ENCODE data around the gene DAPK3. TPM values are rescaled to one million over a fixed set of nuclear protein-coding genes. Genes with fewer than 3 reads are reported as not detected.

DAPK3 gene
- total RNA-seq, 4 donors from 2014 or later: 56.5 to 71.8 (median 61.7) TPM

DNA sequence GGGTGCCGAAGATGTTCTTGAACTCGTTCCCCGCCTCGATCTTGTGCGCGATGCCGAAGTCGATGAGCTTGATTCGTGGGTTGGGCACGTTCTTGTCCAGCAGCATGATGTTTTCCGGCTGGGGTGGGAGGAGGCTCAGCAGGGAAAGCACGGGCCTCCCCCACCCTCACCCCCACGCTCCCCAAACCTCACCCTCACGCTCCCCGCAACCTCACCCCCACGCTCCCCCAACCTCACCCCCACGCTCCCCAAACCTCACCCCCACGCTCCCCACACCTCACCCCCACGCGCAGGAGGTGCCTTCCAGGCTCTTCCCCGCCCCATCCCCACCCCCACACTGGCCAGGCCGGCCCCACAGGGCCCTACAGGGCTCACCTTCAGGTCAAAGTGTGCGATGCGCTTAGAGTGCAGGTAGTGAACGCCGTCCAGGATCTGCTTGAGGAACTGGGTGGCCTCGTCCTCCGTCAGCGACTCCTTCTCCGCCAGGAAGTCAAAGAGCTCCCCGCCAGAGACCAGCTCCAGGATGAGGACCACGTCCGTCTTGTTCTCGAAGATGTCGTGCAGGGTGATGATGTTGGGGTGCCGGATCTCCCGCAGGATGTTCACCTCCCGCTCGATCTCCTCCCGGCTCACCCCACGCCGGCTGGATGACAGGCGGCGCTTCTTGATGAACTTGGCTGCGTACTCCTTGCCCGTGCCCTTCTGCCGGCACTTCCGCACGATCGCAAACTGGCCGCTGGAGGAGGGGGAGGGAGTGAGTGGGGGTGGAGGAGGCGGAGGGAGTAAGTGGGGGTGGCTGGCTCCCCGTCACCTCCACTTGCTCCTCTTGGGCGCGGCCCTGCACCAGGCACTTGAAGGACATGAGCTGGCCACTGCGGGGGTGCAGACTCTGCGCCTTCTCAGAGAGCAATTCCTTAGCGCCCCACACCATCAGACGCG is 6.4 kb downstream of the DAPK3 start:
- Histone ChIP-seq H3K4me3 (no peak overlapping the region), H3K36me3 (peaks cover 83% of the 10 kb centered on the region), H3K4me1 (peaks cover 34% of the 10 kb centered on the region), H3K27me3 (no peaks in the 10 kb centered on the region), H3K9me3 (no peaks in the 10 kb centered on the region), H3K27ac (no peak overlapping the region)
- 89% methylated on average over 52 of the region's 60 CpGs for WGBS
- peak in 1 of 2 donors; percentile 60 for DNase-seq (ENCODE audit: low spot score in 2 of 2)
- TF ChIP-seq, protein P1, sequence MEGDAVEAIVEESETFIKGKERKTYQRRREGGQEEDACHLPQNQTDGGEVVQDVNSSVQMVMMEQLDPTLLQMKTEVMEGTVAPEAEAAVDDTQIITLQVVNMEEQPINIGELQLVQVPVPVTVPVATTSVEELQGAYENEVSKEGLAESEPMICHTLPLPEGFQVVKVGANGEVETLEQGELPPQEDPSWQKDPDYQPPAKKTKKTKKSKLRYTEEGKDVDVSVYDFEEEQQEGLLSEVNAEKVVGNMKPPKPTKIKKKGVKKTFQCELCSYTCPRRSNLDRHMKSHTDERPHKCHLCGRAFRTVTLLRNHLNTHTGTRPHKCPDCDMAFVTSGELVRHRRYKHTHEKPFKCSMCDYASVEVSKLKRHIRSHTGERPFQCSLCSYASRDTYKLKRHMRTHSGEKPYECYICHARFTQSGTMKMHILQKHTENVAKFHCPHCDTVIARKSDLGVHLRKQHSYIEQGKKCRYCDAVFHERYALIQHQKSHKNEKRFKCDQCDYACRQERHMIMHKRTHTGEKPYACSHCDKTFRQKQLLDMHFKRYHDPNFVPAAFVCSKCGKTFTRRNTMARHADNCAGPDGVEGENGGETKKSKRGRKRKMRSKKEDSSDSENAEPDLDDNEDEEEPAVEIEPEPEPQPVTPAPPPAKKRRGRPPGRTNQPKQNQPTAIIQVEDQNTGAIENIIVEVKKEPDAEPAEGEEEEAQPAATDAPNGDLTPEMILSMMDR (IDR thresholded peaks at IDR 0.05): no peak
- TF ChIP-seq POLR2A (IDR thresholded peaks at IDR 0.05): no peak
- TF ChIP-seq POLR2AphosphoS5 (IDR thresholded peaks at IDR 0.05): no peak
- TF ChIP-seq EP300 (IDR thresholded peaks at IDR 0.05): no peak

DNA sequence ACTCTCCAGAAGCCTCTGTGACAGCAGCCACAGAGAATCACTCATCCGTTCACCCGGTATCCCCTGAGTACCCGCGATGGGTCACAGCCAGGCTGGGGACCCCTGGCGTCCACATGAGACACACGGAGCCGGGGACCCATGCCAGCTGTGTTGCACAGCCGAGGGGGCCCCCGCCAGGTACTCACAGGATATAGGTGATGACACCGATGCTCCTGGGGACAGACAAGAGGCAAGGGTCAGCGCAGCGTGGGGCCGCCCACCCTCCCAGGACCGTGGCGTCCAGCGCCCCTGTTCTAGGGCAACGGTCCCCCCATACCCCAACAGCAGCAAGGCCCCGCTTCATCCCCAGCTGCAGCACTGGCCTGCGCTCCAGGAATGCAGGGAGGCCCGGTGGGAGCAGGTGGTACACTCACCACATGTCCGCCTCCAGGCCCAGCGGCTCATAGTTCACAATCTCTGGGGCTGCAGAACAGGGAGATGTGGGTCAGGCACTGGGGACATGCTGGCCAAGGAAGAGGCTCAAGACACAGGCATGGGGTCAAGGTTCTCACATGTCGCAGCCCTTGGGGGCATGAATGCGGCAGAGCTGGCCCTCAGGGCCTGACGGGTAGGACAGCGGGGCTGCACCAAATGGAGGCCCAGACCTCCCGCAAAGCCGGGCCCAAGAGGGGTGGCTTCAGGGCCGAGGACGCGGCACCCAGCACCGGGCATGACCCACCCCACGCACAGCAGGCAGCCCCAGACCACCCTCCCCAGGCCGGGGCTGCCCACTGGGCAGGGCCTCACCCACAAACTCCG is 7.2 kb downstream of the DAPK3 start:
- 94% methylated on average over 10 of the region's 35 CpGs for WGBS
- H3K36me3 ChIP-seq: peaks cover 92% of the 10 kb centered on the region
- TF ChIP-seq POLR2A (IDR thresholded peaks at IDR 0.05): no peak
- no peak for TF ChIP-seq POLR2AphosphoS5 (IDR thresholded peaks at IDR 0.05)
- TF ChIP-seq, protein P1 (IDR thresholded peaks at IDR 0.05): no peak
- no peak for TF ChIP-seq EP300 (IDR thresholded peaks at IDR 0.05)
- no peaks in the 10 kb centered on the region for H3K27me3 ChIP-seq
- H3K4me1 ChIP-seq: peaks cover 25% of the 10 kb centered on the region
- H3K4me3 ChIP-seq: no peak overlapping the region
- no peak overlapping the region for H3K27ac ChIP-seq
- H3K9me3 ChIP-seq: no peaks in the 10 kb centered on the region
- peak in 1 of 2 donors; percentile 61 for DNase-seq (ENCODE audit: low spot score in 2 of 2)

DNA sequence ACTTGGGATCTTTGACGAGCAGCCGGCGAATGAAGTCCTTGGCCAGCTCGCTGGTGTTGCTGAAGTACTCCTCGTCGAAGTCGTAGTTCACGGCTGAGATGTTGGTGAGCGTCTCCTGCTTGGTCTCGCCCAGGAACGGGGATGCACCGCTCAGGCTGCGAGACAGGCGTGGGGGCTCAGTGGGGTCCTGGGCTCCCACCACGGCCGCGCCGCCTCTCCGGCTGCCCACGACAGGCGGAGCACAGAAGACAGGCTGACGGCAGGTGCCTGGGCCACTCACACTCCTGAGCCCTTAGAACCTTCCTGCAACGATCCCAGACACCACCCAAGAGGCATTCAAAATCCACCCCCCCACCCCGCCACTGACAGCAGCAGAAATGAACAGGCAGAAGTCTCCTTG is 9.9 kb downstream of the DAPK3 start:
- Histone ChIP-seq H3K4me3 (no peak overlapping the region), H3K4me1 (no peaks in the 10 kb centered on the region), H3K27ac (no peak overlapping the region), H3K27me3 (no peaks in the 10 kb centered on the region), H3K9me3 (no peaks in the 10 kb centered on the region), H3K36me3 (peaks cover 98% of the 10 kb centered on the region)
- no peak for DNase-seq (ENCODE audit: low spot score in 2 of 2)
- no peak for TF ChIP-seq POLR2A (IDR thresholded peaks at IDR 0.05)
- no peak for TF ChIP-seq POLR2AphosphoS5 (IDR thresholded peaks at IDR 0.05)
- no peak for TF ChIP-seq EP300 (IDR thresholded peaks at IDR 0.05)
- TF ChIP-seq, protein P1 (IDR thresholded peaks at IDR 0.05): no peak
- 92% methylated on average over 6 of the region's 24 CpGs for WGBS

DNA sequence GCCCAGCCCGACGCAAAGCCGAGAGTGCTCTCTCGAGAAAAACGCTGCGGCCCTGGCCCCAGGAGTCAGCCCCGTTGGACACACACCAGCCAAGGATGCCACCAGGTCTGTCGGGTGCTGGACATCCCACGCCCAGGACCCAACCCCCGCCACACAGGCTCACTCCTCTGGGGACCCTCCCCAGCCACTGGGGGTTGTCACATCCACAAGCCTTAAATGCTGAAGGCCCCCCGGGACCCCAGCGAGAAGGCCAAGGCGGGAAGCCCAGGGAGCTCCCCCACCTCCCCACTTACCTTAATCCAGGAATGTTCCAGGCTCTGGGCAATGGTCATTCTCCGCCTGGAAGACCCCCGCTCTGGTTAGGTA is 11.2 kb downstream of the DAPK3 start:
- Histone ChIP-seq H3K27me3 (no peaks in the 10 kb centered on the region), H3K9me3 (no peaks in the 10 kb centered on the region), H3K27ac (no peak overlapping the region), H3K4me3 (no peak overlapping the region), H3K36me3 (peaks cover 91% of the 10 kb centered on the region), H3K4me1 (no peaks in the 10 kb centered on the region)
- WGBS: 90% methylated on average over 5 of the region's 15 CpGs
- TF ChIP-seq POLR2AphosphoS5 (IDR thresholded peaks at IDR 0.05): no peak
- TF ChIP-seq EP300 (IDR thresholded peaks at IDR 0.05): no peak
- TF ChIP-seq, protein P1 (IDR thresholded peaks at IDR 0.05): no peak
- TF ChIP-seq POLR2A (IDR thresholded peaks at IDR 0.05): no peak
- DNase-seq (ENCODE audit: low spot score in 2 of 2): peak in 1 of 2 donors; percentile 61
